Transverse colon (tissue), 4 donors: Measurements from ENCODE around the gene AP4E1. TPM values are rescaled to one million over a fixed set of nuclear protein-coding genes. Genes with fewer than 3 reads are reported as not detected.

Source experiments
- DNase-seq: peaks from one replicate; pipeline ENCODE4 v3.0.0-alpha.2; 2019
- H3K27ac ChIP-seq, 4 donors: fragments of 200-600 bp; sonication (generic); 2 replicates each; pipeline ENCODE4 v1.5.1; 2016 to 2018; ENCODE audit warnings: inconsistent platforms in 4 of 4
- H3K27me3 ChIP-seq: fragments of 200-600 bp; sonication (generic); 2 replicates; pipeline ENCODE4 v1.5.1; 2017; ENCODE audit warnings: inconsistent platforms
- H3K36me3 ChIP-seq, 4 donors: fragments of 200-600 bp; sonication (generic); 2 replicates each; pipeline ENCODE4 v1.5.1; 2017 to 2019; ENCODE audit warnings: inconsistent platforms in 4 of 4
- H3K4me1 ChIP-seq, 4 donors: fragments of 200-600 bp; sonication (generic); 2 replicates each; pipeline ENCODE4 v1.5.1; 2017 to 2020; ENCODE audit warnings: inconsistent platforms in 4 of 4
- H3K4me3 ChIP-seq, 4 donors: fragments of 200-600 bp; sonication (generic); 1 replicate in 1 of 4; 2 replicates in 3 of 4; pipeline versions ENCODE4 v1.5.1 to v1.6.1; 2017 to 2019; ENCODE audit warnings: inconsistent platforms in 4 of 4
- H3K9me3 ChIP-seq, 2 donors: fragments of 200-600 bp; sonication (generic); 2 replicates each; pipeline ENCODE4 v1.5.1; 2017 to 2019; ENCODE audit warnings: inconsistent platforms in 2 of 2
- EP300 ChIP-seq: sonication (generic); formaldehyde crosslinking; IDR thresholded peaks from one replicate; pipeline ENCODE4 v1.6.1; 2017; ENCODE audit warnings: antibody characterized with exemption, low read depth
- POLR2A ChIP-seq: fragments of 450-650 bp; IDR thresholded peaks from one replicate; pipeline ENCODE4 v1.6.1; 2016; ENCODE audit warnings: antibody characterized with exemption, mild to moderate bottlenecking, moderate library complexity
- POLR2AphosphoS5 ChIP-seq, 3 donors: sonication (generic); formaldehyde crosslinking; IDR thresholded peaks; one replicate each; pipeline ENCODE4 v1.6.1; 2016; ENCODE audit warnings: antibody characterized with exemption in 3 of 3
- WGBS, 2 donors: methylation state at CpG; one replicate each; pipeline ENCODE4 v1.1.5; 2018; ENCODE audit warnings: low coverage in 1 of 2; 5-methylcytosine and 5-hydroxymethylcytosine counted together
- in situ Hi-C, 4 donors: fragments of 200-750 bp; cut with MboI; loops; one replicate each; pipeline versions ENCODE4 v1.15.0 to v1.15.1; 2017; ENCODE audit warnings: low sequenced_read_pairs in 3 of 4, low pct_ligation_motif_present in 1 of 4, low pct_unique_long_range_greater_than_20kb in 1 of 4
- intact Hi-C: fragments of 100-400 bp; cut with DNase I; formaldehyde crosslinking; loops from one replicate; pipeline ENCODE4 v1.15.1; 2023; ENCODE audit warnings: low total_unique reads
- total RNA-seq, 4 donors: library from RNA; depleted of rRNA; stranded (reverse); fragments of >200 nt; gene quantifications; one replicate each; pipeline ENCODE4 v1.1.0, GENCODE V29; 2016
- TF ChIP-seq, protein P1 (sequence below), 5 experiments: fragments of 200-600 bp in 3 of 5; fragments of 450-650 bp in 2 of 5; sonication (generic) in 3 of 5; IDR thresholded peaks; 1 replicate in 2 of 5; 2 replicates in 3 of 5; pipeline ENCODE4 v1.5.1; 2016 to 2017; ENCODE audit warnings: antibody characterized with exemption in 5 of 5, inconsistent platforms in 3 of 5, mild to moderate bottlenecking in 2 of 5, moderate library complexity in 1 of 5

The AP4E1 gene
- total RNA-seq, 4 donors from 2014 or later = 6.0 to 22.4 (median 9.9) TPM

DNA sequence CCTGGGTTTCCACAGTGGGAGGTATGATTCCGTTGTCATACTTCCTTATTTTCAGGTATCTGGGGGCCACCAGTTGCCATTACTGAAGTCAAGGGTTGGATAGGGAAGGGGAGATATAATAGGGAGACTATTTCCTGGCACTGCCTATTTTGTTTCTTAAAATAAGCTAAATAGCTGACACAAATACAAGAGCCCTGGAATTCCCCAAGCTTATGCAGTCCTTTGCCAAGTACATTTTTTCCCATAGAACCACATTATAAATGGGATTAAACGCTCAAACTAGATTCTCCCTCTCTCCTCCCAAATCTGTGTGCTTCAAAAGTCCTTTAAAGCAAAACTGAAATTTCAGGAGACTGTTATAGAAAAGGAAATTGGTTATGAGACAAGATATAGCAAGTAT is 68.7 kb downstream of the AP4E1 start:
- Histone ChIP-seq H3K4me3 (no peak overlapping the region), H3K36me3 (peaks cover 0 to 41% (median 4%) of the 10 kb centered on the region in 4 donors), H3K27me3 (no peaks in the 10 kb centered on the region), H3K27ac (no peak overlapping the region), H3K4me1 (no peaks in the 10 kb centered on the region), H3K9me3 (no peaks in the 10 kb centered on the region)
- no peak for TF ChIP-seq EP300
- TF ChIP-seq, protein P1, sequence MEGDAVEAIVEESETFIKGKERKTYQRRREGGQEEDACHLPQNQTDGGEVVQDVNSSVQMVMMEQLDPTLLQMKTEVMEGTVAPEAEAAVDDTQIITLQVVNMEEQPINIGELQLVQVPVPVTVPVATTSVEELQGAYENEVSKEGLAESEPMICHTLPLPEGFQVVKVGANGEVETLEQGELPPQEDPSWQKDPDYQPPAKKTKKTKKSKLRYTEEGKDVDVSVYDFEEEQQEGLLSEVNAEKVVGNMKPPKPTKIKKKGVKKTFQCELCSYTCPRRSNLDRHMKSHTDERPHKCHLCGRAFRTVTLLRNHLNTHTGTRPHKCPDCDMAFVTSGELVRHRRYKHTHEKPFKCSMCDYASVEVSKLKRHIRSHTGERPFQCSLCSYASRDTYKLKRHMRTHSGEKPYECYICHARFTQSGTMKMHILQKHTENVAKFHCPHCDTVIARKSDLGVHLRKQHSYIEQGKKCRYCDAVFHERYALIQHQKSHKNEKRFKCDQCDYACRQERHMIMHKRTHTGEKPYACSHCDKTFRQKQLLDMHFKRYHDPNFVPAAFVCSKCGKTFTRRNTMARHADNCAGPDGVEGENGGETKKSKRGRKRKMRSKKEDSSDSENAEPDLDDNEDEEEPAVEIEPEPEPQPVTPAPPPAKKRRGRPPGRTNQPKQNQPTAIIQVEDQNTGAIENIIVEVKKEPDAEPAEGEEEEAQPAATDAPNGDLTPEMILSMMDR (IDR thresholded peaks at IDR 0.05) = no peak
- no peak for TF ChIP-seq POLR2A
- TF ChIP-seq POLR2AphosphoS5 (IDR thresholded peaks at IDR 0.05) = no peak
- no peak for DNase-seq
- in situ Hi-C loops = no loop called here
- WGBS, 2 donors = 58 to 78% methylated on average over 2 of the region's 2 CpGs
- intact Hi-C loops = no loop called here

DNA sequence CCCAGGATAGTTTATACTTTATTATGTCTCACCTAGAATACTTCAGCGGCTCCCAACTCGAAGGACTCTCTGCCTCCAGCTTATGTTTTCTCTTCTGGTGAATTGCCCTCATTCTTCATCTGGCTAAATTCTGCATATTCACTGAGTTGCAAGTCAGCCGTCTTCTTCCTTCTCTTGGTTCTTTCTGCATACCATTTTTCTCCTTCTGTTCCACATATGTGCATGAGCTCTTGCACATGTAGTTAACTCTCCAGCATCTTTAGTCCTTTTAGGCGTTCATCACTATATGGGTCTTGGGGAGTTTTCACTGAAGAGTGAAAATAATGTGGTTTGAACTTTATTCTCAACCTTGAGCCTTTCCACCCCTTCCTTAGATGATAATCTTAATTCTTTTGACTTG is 70.1 kb downstream of the AP4E1 start:
- WGBS, 2 donors = 97 to 100% methylated on average over 2 to 4 of the region's 4 CpGs

DNA sequence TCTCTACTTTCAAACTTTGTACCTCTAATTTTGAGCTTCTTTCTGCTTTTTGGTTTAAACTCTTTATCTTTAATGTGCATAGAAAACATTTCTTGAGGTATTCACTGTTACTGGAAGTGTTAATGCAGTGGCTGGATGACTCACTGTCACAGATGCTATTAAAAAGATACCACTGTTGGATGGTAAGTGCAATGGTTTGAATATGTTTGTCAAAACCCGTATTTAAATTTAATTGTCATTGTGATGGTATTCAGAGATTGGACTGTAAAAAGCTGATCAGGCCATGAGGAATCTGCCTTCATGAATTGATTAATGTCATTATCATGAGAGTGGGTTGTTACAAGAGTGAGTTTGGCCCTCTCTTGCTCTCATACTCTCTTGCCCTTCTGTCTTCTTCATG is 70.6 kb downstream of the AP4E1 start:
- Histone ChIP-seq H3K4me3 (no peak overlapping the region), H3K36me3 (peaks cover 0 to 32% (median under 1%) of the 10 kb centered on the region in 4 donors), H3K27me3 (no peaks in the 10 kb centered on the region), H3K9me3 (no peaks in the 10 kb centered on the region), H3K27ac (no peak overlapping the region), H3K4me1 (no peaks in the 10 kb centered on the region)
- no peak for DNase-seq
- WGBS, 2 donors = 88% methylated on average over 1 of the region's 1 CpG
- TF ChIP-seq EP300 (no peak), POLR2A (no peak), POLR2AphosphoS5 (IDR thresholded peaks at IDR 0.05) (no peak)
- TF ChIP-seq, protein P1 (IDR thresholded peaks at IDR 0.05) = no peak
- in situ Hi-C loops = no loop called here
- intact Hi-C loops = no loop called here

More for the DNA sequence above, 70.1 kb downstream of the AP4E1 start:
- Histone ChIP-seq H3K36me3 (peaks cover 0 to 32% (median 3%) of the 10 kb centered on the region in 4 donors), H3K4me1 (no peaks in the 10 kb centered on the region), H3K9me3 (no peaks in the 10 kb centered on the region), H3K27me3 (no peaks in the 10 kb centered on the region), H3K27ac (no peak overlapping the region), H3K4me3 (no peak overlapping the region)
- in situ Hi-C loops = no loop called here
- intact Hi-C loops = no loop called here
- no peak for DNase-seq
- TF ChIP-seq POLR2A (no peak), EP300 (no peak), POLR2AphosphoS5 (IDR thresholded peaks at IDR 0.05) (no peak)
- TF ChIP-seq, protein P1 (IDR thresholded peaks at IDR 0.05) = no peak

DNA sequence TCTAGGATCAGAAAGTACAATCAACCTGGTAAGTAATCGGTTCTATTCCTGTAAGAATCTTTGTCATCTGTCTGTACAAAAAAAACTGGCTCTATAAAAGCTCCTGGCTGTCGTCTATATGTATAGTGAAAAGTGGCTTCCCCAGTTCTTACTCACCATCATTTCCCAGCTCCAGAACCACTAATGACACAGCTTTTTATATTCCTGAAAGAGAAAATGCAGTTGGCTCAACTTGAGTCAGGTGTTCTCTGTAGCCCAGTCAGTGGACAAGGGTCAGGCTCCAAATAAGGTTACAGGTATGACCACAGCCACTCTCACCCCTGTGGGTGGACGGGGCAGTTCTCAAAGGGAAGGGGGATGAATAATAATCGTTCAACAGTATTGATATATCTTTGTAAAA is 85.1 kb downstream of the AP4E1 start:
- peaks cover 0 to 18% (median 2%) of the 10 kb centered on the region in 4 donors for H3K36me3 ChIP-seq

More for the DNA sequence above, 85.1 kb downstream of the AP4E1 start:
- H3K27ac ChIP-seq = no peak overlapping the region
- DNase-seq = no peak
- 79 to 92% methylated on average over 4 of the region's 4 CpGs for WGBS, 2 donors
- H3K4me1 ChIP-seq = no peaks in the 10 kb centered on the region
- no peaks in the 10 kb centered on the region for H3K27me3 ChIP-seq
- H3K4me3 ChIP-seq = no peak overlapping the region
- in situ Hi-C loops = no loop called here
- intact Hi-C loops = no loop called here
- TF ChIP-seq EP300 = no peak
- TF ChIP-seq, protein P1 (IDR thresholded peaks at IDR 0.05) = no peak
- no peak for TF ChIP-seq POLR2A
- no peak for TF ChIP-seq POLR2AphosphoS5 (IDR thresholded peaks at IDR 0.05)
- no peaks in the 10 kb centered on the region for H3K9me3 ChIP-seq
